ENCODE results near the gene PLPPR1. TPM values are rescaled to one million over a fixed set of nuclear protein-coding genes. Genes with fewer than 3 reads are reported as not detected.

PLPPR1 gene
- total RNA-seq, 4 donors from 2014 or later: 0.27 to 0.42 TPM; not detected in 2

- ATAC-seq: no peak
- Histone ChIP-seq H3K4me3 (no peak overlapping the region), H3K27ac (no peak overlapping the region), H3K4me1 (no peaks in the 10 kb centered on the region), H3K9me3 (no peaks in the 10 kb centered on the region), H3K36me3 (no peaks in the 10 kb centered on the region), H3K27me3 (peaks cover 4% of the 10 kb centered on the region)
- TF ChIP-seq POLR2A (IDR thresholded peaks at IDR 0.05) (no peak), EP300 (IDR thresholded peaks at IDR 0.05) (no peak), POLR2AphosphoS5 (IDR thresholded peaks at IDR 0.05) (no peak), CTCF (IDR thresholded peaks at IDR 0.05) (no peak)
Observed at GRCh38 chr9:101098392-101098791, 69.9 kb downstream of the PLPPR1 start.

DNA sequence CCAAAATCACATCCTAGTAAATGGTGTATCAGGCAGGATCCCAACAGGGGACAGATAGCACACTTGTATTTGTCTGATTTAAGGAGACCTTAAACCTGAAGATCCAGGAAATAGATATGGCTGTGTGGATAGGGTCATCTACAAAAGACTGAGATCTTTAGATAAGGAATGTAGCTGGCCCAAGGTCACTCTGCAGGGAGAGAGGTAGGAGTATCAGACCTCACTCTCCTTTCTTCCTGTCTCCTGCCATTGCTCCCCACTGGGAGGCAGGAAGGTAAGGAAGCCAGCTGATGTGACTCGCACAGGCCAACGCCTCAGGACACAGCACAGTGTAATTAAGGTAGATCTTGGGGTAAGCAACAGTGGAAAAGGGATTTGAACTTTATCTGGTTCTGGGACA lies 85.8 kb downstream of the PLPPR1 start:
- Histone ChIP-seq H3K36me3 (no peaks in the 10 kb centered on the region), H3K9me3 (no peaks in the 10 kb centered on the region), H3K4me1 (no peaks in the 10 kb centered on the region), H3K27me3 (no peaks in the 10 kb centered on the region), H3K4me3 (no peak overlapping the region), H3K27ac (no peak overlapping the region)
- WGBS, 2 donors (ENCODE audit: low coverage in 1 of 2): no CpG with 5 or more reads among the region's 2 CpGs
- no peak for TF ChIP-seq POLR2A (IDR thresholded peaks at IDR 0.05)
- TF ChIP-seq POLR2AphosphoS5 (IDR thresholded peaks at IDR 0.05): no peak
- TF ChIP-seq EP300 (IDR thresholded peaks at IDR 0.05): no peak
- TF ChIP-seq CTCF (IDR thresholded peaks at IDR 0.05): no peak
- ATAC-seq: no peak

GRCh38 chr9:101115102-101115501 lies 86.6 kb downstream of the PLPPR1 start:
- H3K36me3 ChIP-seq: no peaks in the 10 kb centered on the region
- H3K4me1 ChIP-seq: no peaks in the 10 kb centered on the region
- TF ChIP-seq CTCF (IDR thresholded peaks at IDR 0.05): no peak
- no peak for TF ChIP-seq POLR2A (IDR thresholded peaks at IDR 0.05)
- no peak for TF ChIP-seq EP300 (IDR thresholded peaks at IDR 0.05)
- no peak for TF ChIP-seq POLR2AphosphoS5 (IDR thresholded peaks at IDR 0.05)
- H3K9me3 ChIP-seq: no peaks in the 10 kb centered on the region
- H3K27ac ChIP-seq: no peak overlapping the region
- WGBS, 2 donors (ENCODE audit: low coverage in 1 of 2): 29 to 41% methylated on average over 3 to 4 of the region's 4 CpGs
- H3K27me3 ChIP-seq: no peaks in the 10 kb centered on the region
- no peak for ATAC-seq
- no peak overlapping the region for H3K4me3 ChIP-seq

GRCh38 chr9:101117161-101117560 lies 88.6 kb downstream of the PLPPR1 start:
- 20% methylated on average over 1 of the region's 1 CpG; no CpG with 5 or more reads in 1 of the 2 donors for WGBS, 2 donors (ENCODE audit: low coverage in 1 of 2)
- no peak for ATAC-seq

More at GRCh38 chr9:101117161-101117560, 88.6 kb downstream of the PLPPR1 start:
- H3K27me3 ChIP-seq: no peaks in the 10 kb centered on the region
- H3K4me3 ChIP-seq: no peak overlapping the region
- H3K9me3 ChIP-seq: no peaks in the 10 kb centered on the region
- no peak for TF ChIP-seq CTCF (IDR thresholded peaks at IDR 0.05)
- TF ChIP-seq POLR2AphosphoS5 (IDR thresholded peaks at IDR 0.05): no peak
- no peak for TF ChIP-seq EP300 (IDR thresholded peaks at IDR 0.05)
- no peak for TF ChIP-seq POLR2A (IDR thresholded peaks at IDR 0.05)
- H3K36me3 ChIP-seq: no peaks in the 10 kb centered on the region
- H3K4me1 ChIP-seq: no peaks in the 10 kb centered on the region
- H3K27ac ChIP-seq: no peak overlapping the region

Data from gastroesophageal sphincter (tissue), 4 donors.